Fibroblast of lung (primary cell): ENCODE results near the gene NTMT2.
"Not testable (repeated sequence)": the region's sequence is repeated elsewhere in the genome, so short reads cannot be mapped to it uniquely, and the experiment has no call there.

ENCODE experiments used
- CTCF ChIP-seq, 2 donors: IDR thresholded peaks in 1 of 2; conservative IDR thresholded peaks in 1 of 2; 1 replicate in 1 of 2; 2 replicates in 1 of 2; pipeline ENCODE4 v1.5.1; 2011 to 2012; ENCODE audit warnings: low read length in 2 of 2, control low read depth in 1 of 2, inconsistent platforms in 1 of 2, low read depth in 1 of 2, mild to moderate bottlenecking in 1 of 2
- EZH2 ChIP-seq: IDR thresholded peaks from 2 replicates; pipeline ENCODE4 v1.5.1; 2012; ENCODE audit warnings: low read length, control low read depth, mild to moderate bottlenecking; ENCODE audit errors: missing control alignments

- TF ChIP-seq CTCF (conservative IDR thresholded peaks at IDR 0.05 in 1 of 2, IDR thresholded peaks at IDR 0.05 in 1 of 2; ENCODE audit: low read depth in 1 of 2, low read length in 2 of 2); EZH2: not testable (repeated sequence)
These were observed 24.8 kb downstream of the NTMT2 start for GRCh38 chr1:170170513-170170912.
